Gastrocnemius medialis (tissue), 4 donors: ENCODE results near the gene NCEH1.

Experiments
- CTCF ChIP-seq, 5 experiments: fragments of 450-650 bp in 3 of 5; fragments of 200-600 bp in 2 of 5; sonication (generic) in 2 of 5; IDR thresholded peaks in 4 of 5; conservative IDR thresholded peaks in 1 of 5; 1 replicate in 4 of 5; 2 replicates in 1 of 5; pipeline ENCODE4 v1.5.1; 2016 to 2019; ENCODE audit warnings: antibody characterized with exemption in 5 of 5, mild to moderate bottlenecking in 3 of 5, moderate library complexity in 3 of 5
- POLR2A ChIP-seq, 2 donors: fragments of 450-650 bp; IDR thresholded peaks; one replicate each; pipeline ENCODE4 v1.6.1; 2017; ENCODE audit warnings: antibody characterized with exemption in 2 of 2, mild to moderate bottlenecking in 2 of 2, moderate library complexity in 2 of 2

GRCh38 chr3:172752651-172753050 lies 41.8 kb upstream of the NCEH1 start:
- TF ChIP-seq CTCF (IDR thresholded peaks at IDR 0.05 in 4 of 5, conservative IDR thresholded peaks at IDR 0.05 in 1 of 5) (no peak), POLR2A (IDR thresholded peaks at IDR 0.05) (no peak)
